HUES64 (cell line): ENCODE results near the gene ABAT.
"Not testable (repeated sequence)": the region's sequence is repeated elsewhere in the genome, so short reads cannot be mapped to it uniquely, and the experiment has no call there.

ENCODE experiments used
- H3K27ac ChIP-seq: 2 replicates; pipeline ENCODE4 v1.7.0; 2013; ENCODE audit warnings: low read depth, low read length, inconsistent platforms
- H3K27me3 ChIP-seq: 2 replicates; pipeline ENCODE4 v1.6.1; 2013; ENCODE audit warnings: mild to moderate bottlenecking, low read length; ENCODE audit not compliant: insufficient read depth
- H3K36me3 ChIP-seq: 2 replicates; pipeline ENCODE4 v1.6.1; 2013; ENCODE audit warnings: mild to moderate bottlenecking, low read length; ENCODE audit not compliant: insufficient read depth
- H3K4me1 ChIP-seq: 2 replicates; pipeline ENCODE4 v1.6.1; 2013; ENCODE audit warnings: mild to moderate bottlenecking, low read length, moderate library complexity; ENCODE audit not compliant: insufficient read depth
- H3K4me3 ChIP-seq: 2 replicates; pipeline ENCODE4 v1.5.1; 2013; ENCODE audit warnings: mild to moderate bottlenecking, low read length, moderate library complexity
- H3K9ac ChIP-seq: 2 replicates; pipeline ENCODE4 v1.6.1; 2013; ENCODE audit warnings: mild to moderate bottlenecking, low read depth, low read length
- H3K9me3 ChIP-seq: 2 replicates; pipeline ENCODE4 v1.6.1; 2013; ENCODE audit warnings: low read depth, low read length; ENCODE audit not compliant: insufficient read depth
- WGBS: fragments of 150-250, 120-280 bp; methylation state at CpG from one replicate; pipeline ENCODE4 v1.1.7; 2013; ENCODE audit warnings: missing lambda C conversion rate; 5-methylcytosine and 5-hydroxymethylcytosine counted together

ABAT gene

DNA sequence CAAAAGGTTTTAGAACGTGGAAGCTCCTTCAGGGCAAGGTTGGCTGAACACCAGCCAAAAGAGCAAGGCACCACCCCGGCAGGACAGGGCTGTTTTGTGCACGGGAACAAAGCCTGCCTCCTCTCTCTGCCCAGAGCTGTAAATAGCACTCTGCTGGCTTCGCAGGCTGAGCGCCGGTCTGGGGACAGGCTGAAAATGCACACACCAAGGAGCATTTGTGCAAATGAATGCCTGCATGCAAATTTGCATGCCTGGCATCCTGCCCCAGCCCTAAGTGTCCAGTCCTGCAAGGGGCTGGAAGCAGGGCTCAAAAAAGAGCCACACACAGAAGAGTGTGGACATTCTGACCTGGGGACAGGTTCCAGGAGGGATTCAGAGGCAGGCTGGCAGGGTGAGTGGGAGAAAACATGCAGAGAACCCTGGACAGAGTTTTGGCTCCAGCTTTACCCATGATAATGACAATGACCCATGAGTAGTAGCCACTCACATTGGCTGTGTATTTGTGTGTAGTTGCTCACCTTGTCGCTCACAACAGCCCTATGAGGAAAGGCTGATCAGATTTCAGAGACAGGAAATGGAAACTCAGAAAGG is 11.7 kb downstream of the ABAT start:
- peaks cover 7% of the 10 kb centered on the region; the same call in 1 of the 2 replicates for H3K9me3 ChIP-seq
- H3K9ac ChIP-seq = no peak overlapping the region
- no peaks in the 10 kb centered on the region; the same call in 1 of the 2 replicates for H3K4me1 ChIP-seq
- H3K36me3 ChIP-seq = no peaks in the 10 kb centered on the region
- 50% methylated on average over 7 of the region's 7 CpGs for WGBS
- H3K27me3 ChIP-seq = no peaks in the 10 kb centered on the region
- H3K27ac ChIP-seq = no peak overlapping the region
- no peak overlapping the region for H3K4me3 ChIP-seq

DNA sequence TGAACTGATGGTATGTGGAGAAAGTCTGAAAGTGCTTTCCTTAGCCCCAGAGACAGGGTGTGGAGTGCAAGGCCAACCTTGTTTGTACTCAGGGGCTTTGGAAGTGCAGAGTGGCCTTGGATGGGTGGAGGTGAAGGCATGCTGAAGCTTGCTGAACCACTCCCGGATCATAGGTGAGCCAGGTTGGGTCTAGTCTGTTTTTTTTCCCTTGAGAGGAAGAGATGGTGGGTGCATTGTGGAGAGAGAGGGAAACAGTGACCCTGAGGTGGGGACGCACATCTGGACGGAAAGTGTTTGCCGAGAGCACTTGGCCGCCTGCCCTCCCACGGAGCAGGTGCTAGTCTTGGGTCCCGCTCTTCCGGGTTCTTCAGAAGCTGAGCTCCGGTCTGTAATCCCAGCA is 12.5 kb downstream of the ABAT start:
- H3K36me3 ChIP-seq = no peaks in the 10 kb centered on the region
- no peak overlapping the region for H3K27ac ChIP-seq
- H3K4me3 ChIP-seq = no peak overlapping the region
- H3K27me3 ChIP-seq = no peaks in the 10 kb centered on the region
- WGBS = 96% methylated on average over 9 of the region's 9 CpGs
- H3K9me3 ChIP-seq = peaks cover 7% of the 10 kb centered on the region; the same call in 1 of the 2 replicates
- H3K4me1 ChIP-seq = no peaks in the 10 kb centered on the region; the same call in 1 of the 2 replicates
- H3K9ac ChIP-seq = no peak overlapping the region

DNA sequence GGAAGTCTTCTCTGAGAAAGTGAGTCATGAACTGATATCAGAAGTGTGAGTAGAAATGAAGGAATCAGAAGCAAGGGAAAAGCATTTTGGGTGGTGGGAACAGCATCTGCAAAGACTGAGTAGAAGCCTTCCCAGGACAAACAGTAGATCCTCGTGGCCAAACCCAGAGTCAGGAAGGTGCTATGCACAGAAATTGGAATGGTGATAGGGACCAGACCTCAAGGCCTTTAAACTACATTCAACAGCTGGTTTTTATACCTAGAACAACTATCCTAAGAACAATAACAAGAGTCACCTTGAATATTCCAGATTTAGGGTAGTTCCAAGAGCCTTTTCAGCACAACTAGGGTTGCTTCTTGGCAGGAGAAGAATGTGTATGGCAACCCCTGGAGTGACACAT is 15.3 kb downstream of the ABAT start:
- WGBS = 80% methylated on average over 1 of the region's 1 CpG
- peaks cover 7% of the 10 kb centered on the region; the same call in 1 of the 2 replicates for H3K9me3 ChIP-seq
- H3K27ac ChIP-seq = no peak overlapping the region
- no peak overlapping the region for H3K9ac ChIP-seq
- H3K4me1 ChIP-seq = no peaks in the 10 kb centered on the region; the same call in 1 of the 2 replicates
- no peaks in the 10 kb centered on the region for H3K36me3 ChIP-seq
- no peak overlapping the region for H3K4me3 ChIP-seq
- H3K27me3 ChIP-seq = no peaks in the 10 kb centered on the region

DNA sequence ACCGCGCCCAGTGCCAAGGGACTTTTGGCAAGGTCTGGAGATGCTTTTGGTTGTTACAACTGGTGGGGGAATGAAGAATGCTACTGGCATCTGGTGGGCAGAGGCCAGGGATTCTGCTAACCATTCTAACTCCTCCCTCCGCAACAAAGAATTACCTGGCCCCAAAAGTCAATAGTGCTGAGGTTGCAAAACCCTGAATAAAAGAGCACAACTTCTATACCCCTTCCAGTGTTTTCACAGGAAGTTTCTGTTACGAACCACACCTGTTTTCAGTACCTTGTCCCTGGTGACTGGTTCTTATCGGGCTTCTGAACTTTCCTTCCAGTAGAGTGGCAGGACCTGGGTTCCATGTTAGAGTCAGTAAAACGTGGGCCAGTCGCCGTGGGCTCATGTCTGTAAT is 17.3 kb downstream of the ABAT start:
- Histone ChIP-seq H3K4me3 (no peak overlapping the region), H3K27ac (no peak overlapping the region), H3K27me3 (no peaks in the 10 kb centered on the region), H3K4me1 (no peaks in the 10 kb centered on the region), H3K9me3 (peaks cover 7% of the 10 kb centered on the region; the same call in 1 of the 2 replicates), H3K9ac (no peak overlapping the region), H3K36me3 (no peaks in the 10 kb centered on the region)
- WGBS = 80% methylated on average over 8 of the region's 8 CpGs

DNA sequence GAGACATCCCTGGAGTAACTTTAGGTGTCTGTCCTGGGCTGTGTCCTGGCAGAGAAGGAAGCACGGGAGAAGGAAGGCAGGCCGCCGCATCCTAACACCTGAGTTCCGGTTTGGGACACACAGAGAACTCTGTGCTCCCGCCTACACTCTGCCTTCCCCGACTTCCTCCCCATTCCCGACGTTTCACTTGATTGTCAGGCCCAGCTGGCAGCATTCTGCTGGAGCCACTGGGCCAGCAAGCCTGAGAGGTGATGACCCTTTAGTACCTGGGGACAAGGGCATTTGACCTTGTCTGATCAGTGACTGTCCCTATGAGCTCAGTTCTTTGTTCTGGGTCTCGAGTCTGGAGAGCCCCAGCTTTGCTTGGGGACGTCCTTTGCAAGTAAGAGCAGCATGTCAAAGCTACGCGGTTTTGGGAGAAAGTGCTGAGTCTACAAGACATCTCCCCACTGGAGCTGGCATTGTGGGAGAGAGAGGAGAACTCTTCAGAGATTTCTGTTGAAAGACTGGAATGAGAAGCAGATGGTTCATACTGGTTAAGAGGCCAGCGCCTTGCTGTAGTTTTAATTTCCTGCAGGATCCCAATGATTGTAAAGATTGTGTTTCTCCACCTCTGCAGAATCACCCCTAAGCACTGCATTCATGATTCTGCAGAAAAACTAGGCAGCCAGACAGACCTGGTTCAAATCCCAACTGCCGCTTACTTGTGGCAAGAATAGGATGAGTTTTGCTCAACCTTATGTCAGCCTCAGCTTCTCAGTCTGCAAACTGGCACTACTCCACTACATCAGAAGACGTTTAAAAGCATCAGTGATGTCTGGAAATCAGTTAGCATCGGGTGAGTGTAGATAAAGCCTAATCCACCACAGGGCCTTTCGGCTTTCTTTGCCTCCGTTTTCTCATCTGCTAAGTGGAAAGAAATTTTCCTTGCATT is 20.6 kb downstream of the ABAT start:
- Histone ChIP-seq H3K27ac (no peak overlapping the region), H3K9ac (no peak overlapping the region), H3K27me3 (no peaks in the 10 kb centered on the region), H3K4me1 (no peaks in the 10 kb centered on the region), H3K36me3 (no peaks in the 10 kb centered on the region), H3K9me3 (no peaks in the 10 kb centered on the region), H3K4me3 (no peak overlapping the region)
- WGBS = 85% methylated on average over 18 of the region's 18 CpGs

DNA sequence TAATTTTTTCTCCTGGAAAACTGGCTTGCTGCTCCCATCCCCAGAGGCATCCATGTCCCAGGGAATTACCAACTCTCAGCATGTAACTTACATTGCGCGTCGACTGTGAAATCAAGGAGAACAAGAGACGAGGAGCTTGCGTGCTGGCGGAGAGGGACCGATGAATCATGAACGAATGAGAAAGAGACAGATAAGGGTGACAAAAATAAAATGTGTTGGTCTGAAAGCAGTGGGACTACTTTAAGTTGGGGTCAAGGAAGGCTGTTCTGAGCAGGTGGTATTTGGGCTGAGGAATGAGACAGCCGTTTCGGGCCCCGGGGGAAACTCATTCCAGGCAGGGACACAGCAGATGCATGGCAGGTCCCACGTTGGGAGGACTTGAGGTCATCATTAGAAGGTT is 22.5 kb downstream of the ABAT start:
- 92% methylated on average over 12 of the region's 12 CpGs for WGBS
- no peak overlapping the region for H3K4me3 ChIP-seq
- no peaks in the 10 kb centered on the region for H3K36me3 ChIP-seq
- H3K27ac ChIP-seq = no peak overlapping the region
- H3K27me3 ChIP-seq = no peaks in the 10 kb centered on the region
- H3K9me3 ChIP-seq = no peaks in the 10 kb centered on the region
- no peak overlapping the region for H3K9ac ChIP-seq
- H3K4me1 ChIP-seq = no peaks in the 10 kb centered on the region

DNA sequence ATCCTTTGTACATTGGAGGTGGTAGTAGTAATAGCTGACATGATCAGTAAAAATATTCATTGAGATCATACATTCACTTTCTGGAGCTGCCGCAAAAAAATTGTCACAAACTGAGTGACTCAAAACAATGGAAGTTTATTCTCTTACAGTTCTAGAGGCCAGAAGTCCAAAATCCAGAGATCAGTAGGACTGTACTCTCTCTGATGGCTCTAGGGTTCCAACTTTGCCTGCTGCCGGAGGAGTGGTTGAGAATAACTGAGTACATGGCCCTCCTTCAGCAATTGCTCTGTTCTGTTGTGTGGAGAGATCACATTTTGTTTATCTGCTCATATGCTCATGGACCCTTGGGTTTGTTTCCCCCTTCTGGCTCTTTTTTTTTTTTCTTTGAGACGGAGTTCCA is 23.5 kb downstream of the ABAT start:
- H3K27ac ChIP-seq = no peak overlapping the region
- H3K9me3 ChIP-seq = no peaks in the 10 kb centered on the region
- no peak overlapping the region for H3K4me3 ChIP-seq
- H3K4me1 ChIP-seq = no peaks in the 10 kb centered on the region
- no peaks in the 10 kb centered on the region for H3K36me3 ChIP-seq
- no peak overlapping the region for H3K9ac ChIP-seq
- 31% methylated on average over 3 of the region's 3 CpGs for WGBS
- H3K27me3 ChIP-seq = no peaks in the 10 kb centered on the region

DNA sequence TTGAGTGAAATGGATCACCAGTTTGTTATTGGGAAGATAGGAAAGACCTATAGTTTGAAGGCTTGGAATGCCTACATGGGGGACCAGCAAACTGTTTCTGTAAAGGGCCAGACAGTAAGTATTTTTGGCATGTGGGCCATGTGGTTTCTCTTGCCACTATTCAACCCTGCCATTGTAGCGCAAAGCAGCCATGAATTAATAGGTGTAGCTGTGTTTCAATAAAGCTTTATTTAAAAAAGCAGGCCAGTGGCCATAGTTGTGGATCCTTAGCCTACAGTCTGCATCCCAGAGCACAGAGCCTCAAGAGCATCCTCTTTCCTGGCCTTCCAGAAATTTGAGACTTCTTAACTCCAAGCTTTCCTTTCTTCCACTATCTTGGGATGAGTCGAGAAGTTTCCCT is 29.3 kb downstream of the ABAT start:
- Histone ChIP-seq H3K4me1 (no peaks in the 10 kb centered on the region), H3K9me3 (no peaks in the 10 kb centered on the region), H3K4me3 (no peak overlapping the region), H3K27me3 (no peaks in the 10 kb centered on the region), H3K36me3 (no peaks in the 10 kb centered on the region), H3K9ac (no peak overlapping the region), H3K27ac (no peak overlapping the region)
- WGBS = 99% methylated on average over 2 of the region's 2 CpGs

DNA sequence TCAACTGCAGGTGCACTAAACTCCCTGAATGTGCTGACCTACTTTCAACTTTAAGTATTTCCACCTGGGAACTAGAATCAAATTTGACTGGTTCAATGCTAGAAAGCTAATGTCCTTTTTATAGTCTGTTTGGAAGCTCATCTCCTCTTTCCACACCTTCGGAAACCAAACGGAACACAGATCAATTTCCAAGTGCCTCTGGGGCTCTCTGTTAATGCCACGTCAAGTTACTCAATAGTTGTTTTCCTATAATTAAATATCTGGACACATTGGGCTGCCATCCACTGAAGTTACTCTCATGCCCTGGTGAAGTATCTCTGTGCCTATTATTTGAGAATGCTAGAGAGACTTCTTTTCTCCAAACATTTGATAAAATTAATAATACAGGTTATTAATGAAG is 29.7 kb downstream of the ABAT start:
- H3K27ac ChIP-seq = no peak overlapping the region
- H3K4me1 ChIP-seq = no peaks in the 10 kb centered on the region

DNA sequence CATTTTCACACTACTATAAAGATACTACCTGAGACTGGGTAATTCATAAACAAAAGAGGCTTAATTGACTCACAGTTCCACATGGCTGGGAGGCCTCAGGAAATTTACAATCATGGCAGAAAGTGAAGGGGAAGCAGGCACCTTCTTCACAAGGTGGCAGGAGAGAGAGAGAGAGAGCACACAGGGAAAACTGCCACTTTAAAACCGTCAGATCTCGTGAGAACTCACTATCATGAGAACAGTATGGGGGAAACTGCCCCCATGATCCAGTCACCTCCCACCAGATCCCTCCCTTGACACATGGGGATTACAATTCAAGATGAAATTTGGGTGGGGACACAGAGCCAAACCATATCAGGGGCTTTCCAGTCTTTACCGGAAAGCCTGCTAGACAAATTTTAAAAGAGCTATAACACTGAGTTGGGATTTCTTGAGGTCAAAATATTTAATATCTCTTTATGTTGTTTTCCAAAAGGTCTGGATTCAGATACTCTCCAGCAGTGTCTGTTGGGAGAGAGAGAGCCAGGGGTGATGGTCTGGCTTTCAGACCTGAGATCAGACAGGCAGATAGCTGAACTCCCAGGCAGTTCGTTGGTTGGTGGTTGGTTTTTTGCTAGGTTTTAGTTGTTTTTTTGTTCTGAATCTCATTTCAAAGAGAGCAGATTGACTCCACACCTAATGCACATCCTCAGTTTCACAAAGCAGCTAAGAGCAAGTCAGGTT is 30.8 kb downstream of the ABAT start:
- H3K9ac ChIP-seq, H3K27me3 ChIP-seq, H3K4me3 ChIP-seq, H3K4me1 ChIP-seq, H3K9me3 ChIP-seq, H3K36me3 ChIP-seq, H3K27ac ChIP-seq: not testable (repeated sequence)
- WGBS = 41% methylated on average over 4 of the region's 4 CpGs

More for the DNA sequence above, 29.7 kb downstream of the ABAT start:
- Histone ChIP-seq H3K9ac (no peak overlapping the region), H3K4me3 (no peak overlapping the region), H3K27me3 (no peaks in the 10 kb centered on the region), H3K9me3 (no peaks in the 10 kb centered on the region), H3K36me3 (no peaks in the 10 kb centered on the region)
- WGBS = 97% methylated on average over 3 of the region's 3 CpGs

DNA sequence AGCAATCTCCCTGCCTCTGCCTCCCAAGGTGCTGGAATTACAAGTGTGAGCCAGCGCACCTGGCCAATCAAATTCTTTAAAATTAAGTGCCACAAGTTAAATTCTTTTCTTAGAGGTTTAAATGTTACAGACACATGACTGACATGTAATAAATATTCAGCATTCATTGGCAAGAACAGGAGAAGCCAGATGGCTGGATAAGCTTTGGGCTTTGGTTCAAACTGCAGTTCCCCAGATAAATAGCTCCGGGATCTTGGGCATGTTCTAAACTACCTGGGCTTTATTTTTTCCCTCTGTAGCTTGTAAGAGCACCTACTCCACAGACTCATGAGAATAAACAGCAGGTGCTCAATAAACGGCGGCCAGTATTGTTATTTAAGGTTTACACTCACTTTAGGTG is 34.1 kb downstream of the ABAT start:
- H3K4me3 ChIP-seq = no peak overlapping the region
- H3K27me3 ChIP-seq = no peaks in the 10 kb centered on the region
- peaks cover 11% of the 10 kb centered on the region; the same call in 1 of the 2 replicates for H3K4me1 ChIP-seq
- no peaks in the 10 kb centered on the region for H3K36me3 ChIP-seq
- H3K27ac ChIP-seq = no peak overlapping the region
- no peak overlapping the region for H3K9ac ChIP-seq
- H3K9me3 ChIP-seq = no peaks in the 10 kb centered on the region
- 69% methylated on average over 4 of the region's 4 CpGs for WGBS
